Suprapubic skin (tissue), 3 donors: ENCODE measurements around the gene TRIM24.

ENCODE experiments used
- POLR2A ChIP-seq, 2 donors: fragments of 450-650 bp; IDR thresholded peaks; one replicate each; pipeline ENCODE4 v1.6.1; 2017; ENCODE audit warnings: antibody characterized with exemption in 2 of 2, mild to moderate bottlenecking in 2 of 2, moderate library complexity in 2 of 2
- TF ChIP-seq, protein P1 (sequence below), 2 donors: fragments of 200-600 bp in 1 of 2; fragments of 450-650 bp in 1 of 2; sonication (generic) in 1 of 2; IDR thresholded peaks; one replicate each; pipeline ENCODE4 v1.5.1; 2016 to 2019; ENCODE audit warnings: antibody characterized with exemption in 2 of 2, mild to moderate bottlenecking in 1 of 2, moderate library complexity in 1 of 2

DNA sequence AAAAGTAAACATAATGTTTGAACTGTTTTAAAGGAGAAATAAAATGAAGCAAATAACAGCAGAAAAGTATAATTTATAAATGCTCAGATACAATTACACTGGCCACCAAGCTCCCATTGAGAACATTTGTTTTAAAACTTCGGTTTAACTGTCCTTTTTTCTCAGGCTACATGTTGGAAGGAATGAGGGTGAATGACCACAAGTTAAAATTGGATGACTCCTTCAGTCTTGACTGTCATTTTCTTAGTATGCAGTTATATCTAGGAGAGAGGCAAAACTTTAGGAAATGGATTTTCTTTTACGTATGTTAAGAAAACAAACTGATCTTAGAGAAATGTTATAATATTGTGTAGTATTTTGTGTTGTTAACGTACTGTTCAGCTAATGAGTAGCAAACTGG, 5.0 kb downstream of the TRIM24 start:
- TF ChIP-seq, protein P1, sequence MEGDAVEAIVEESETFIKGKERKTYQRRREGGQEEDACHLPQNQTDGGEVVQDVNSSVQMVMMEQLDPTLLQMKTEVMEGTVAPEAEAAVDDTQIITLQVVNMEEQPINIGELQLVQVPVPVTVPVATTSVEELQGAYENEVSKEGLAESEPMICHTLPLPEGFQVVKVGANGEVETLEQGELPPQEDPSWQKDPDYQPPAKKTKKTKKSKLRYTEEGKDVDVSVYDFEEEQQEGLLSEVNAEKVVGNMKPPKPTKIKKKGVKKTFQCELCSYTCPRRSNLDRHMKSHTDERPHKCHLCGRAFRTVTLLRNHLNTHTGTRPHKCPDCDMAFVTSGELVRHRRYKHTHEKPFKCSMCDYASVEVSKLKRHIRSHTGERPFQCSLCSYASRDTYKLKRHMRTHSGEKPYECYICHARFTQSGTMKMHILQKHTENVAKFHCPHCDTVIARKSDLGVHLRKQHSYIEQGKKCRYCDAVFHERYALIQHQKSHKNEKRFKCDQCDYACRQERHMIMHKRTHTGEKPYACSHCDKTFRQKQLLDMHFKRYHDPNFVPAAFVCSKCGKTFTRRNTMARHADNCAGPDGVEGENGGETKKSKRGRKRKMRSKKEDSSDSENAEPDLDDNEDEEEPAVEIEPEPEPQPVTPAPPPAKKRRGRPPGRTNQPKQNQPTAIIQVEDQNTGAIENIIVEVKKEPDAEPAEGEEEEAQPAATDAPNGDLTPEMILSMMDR (IDR thresholded peaks at IDR 0.05) = no peak
- TF ChIP-seq POLR2A (IDR thresholded peaks at IDR 0.05) = no peak
